AG09309 (cell line): ENCODE results near the gene ZBTB7A.

ENCODE experiments used
- DNase-seq: peaks from one replicate; pipeline ENCODE4 v3.0.0-alpha.2; 2010; ENCODE audit warnings: low read depth
- H3K4me3 ChIP-seq: 2 replicates; pipeline ENCODE4 v1.5.1; 2011; ENCODE audit warnings: mild to moderate bottlenecking, low read depth, low read length, moderate library complexity; ENCODE audit not compliant: control insufficient read depth
- CTCF ChIP-seq: IDR thresholded peaks from 2 replicates; pipeline ENCODE4 v1.5.1; 2011; ENCODE audit warnings: mild to moderate bottlenecking, low read depth, low read length, inconsistent platforms; ENCODE audit not compliant: insufficient read depth, control insufficient read depth; ENCODE audit errors: missing control alignments

Gene ZBTB7A

GRCh38 chr19:4053423-4054324 is 13.0 kb downstream of the ZBTB7A start:
- TF ChIP-seq CTCF, result no peak
- DNase-seq, result no peak
- no peak overlapping the region for H3K4me3 ChIP-seq

DNA sequence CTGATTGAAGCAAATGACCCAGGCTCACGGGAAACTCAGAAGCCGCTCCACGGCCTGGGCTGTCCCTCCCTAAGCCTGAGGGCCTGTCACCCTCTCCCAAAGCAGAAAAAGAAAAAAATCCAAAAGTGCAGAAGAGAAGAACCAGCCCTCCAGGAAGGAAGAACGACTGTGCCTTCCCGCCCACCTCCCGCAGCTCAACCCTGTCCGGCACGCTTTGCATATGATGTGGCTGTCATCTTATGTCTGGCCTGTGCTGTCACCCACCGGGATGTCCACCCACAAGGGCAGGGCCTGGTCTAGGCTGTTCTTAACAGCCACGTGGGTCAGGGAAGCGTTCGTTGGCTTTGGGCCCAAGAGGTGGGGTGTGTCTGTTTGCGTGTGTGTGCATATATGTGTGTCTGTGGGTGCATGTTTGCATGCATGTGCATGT is 13.7 kb downstream of the ZBTB7A start:
- DNase-seq, result no peak
- no peak for TF ChIP-seq CTCF
- H3K4me3 ChIP-seq, result no peak overlapping the region

DNA sequence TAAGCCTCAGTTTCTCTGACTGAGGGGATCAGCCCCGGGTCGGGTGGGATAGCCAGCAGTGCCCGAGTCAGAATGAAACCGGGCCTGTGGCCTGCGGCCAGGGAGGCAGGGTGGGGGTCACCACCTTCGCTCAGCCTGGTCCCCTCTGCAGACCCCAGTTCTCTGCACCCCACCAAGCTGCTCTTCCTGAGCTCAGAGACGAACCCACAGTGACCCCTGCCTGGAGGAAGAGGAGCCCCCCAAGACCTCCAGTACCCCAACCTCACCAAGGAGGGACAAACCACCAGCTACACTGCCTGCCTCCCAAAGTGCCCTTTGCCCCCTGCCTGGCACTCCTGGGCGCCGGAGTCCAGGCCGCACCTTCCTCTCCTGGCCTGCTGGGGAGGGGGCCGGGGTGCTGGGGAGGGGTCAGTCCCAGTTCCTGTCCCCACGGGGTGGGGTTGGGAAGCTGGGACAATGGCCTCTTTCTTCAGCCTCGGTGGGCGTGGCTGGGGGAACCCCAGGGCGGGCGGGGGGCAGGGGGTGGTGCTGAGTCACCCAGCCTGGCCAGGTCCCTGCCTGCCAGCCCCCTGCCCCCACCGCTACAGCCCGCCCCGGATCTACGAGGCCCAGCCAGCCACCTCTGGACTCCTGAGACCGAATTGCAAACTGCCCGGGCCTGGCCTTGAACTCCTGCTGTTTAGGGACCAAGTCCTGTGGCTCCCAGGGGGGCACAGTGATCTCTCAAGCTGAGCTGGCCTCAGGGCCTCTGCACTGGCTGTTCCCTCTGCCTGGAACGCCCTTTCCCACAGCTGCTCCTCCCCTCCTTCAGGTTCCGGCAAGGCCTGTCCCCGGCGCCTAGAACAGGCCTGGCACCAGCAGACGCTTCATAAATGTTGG is 14.3 kb downstream of the ZBTB7A start:
- TF ChIP-seq CTCF, result no peak
- no peak for DNase-seq
- no peak overlapping the region for H3K4me3 ChIP-seq

GRCh38 chr19:4051175-4052101 is 15.3 kb downstream of the ZBTB7A start:
- DNase-seq, result no peak
- TF ChIP-seq CTCF, result no peak
- H3K4me3 ChIP-seq, result no peak overlapping the region

GRCh38 chr19:4049432-4049831 is 17.3 kb downstream of the ZBTB7A start:
- TF ChIP-seq CTCF, result no peak
- DNase-seq, result no peak

DNA sequence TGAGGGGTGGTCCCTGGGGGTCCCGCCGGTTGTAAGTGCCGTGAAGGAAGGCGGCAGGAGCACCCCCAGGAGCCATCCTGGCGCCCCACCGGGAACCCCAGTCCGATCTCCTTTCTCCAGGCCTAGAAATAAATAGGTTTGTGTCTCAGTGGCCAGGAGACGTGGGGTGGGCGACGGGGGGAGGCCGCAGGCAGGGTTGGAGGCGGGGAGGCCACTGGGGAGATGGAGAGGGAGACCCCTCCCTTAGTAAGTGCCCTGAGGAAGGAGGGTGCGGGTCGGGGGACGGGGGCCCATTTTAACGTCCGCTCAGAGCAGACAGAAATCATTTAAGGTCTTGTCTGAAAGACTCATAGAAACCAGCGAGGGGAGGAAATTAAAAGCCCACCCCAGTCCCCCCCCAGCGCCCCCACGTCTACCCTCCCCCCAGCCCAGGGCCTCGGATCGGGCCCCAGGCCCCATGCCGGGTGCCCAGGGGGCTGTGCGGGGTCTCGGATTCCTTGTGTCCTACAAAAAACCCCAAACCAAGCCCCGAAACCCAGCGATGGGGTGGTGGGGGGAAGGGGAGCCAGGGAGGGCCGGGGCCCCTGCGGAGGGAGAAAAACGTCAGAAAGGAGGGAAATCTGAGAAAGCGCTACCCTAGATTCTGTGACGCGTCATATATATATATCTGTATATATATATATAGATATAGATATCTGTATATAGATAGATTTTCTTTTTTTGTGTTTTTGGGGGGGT is 19.6 kb downstream of the ZBTB7A start:
- no peak for DNase-seq
- no peak for TF ChIP-seq CTCF

More at GRCh38 chr19:4049432-4049831, 17.3 kb downstream of the ZBTB7A start:
- no peak overlapping the region for H3K4me3 ChIP-seq

More for the DNA sequence above, 19.6 kb downstream of the ZBTB7A start:
- H3K4me3 ChIP-seq, result no peak overlapping the region
